ENCODE results near the gene CNTROB. TPM values are rescaled to one million over a fixed set of nuclear protein-coding genes. Genes with fewer than 3 reads are reported as not detected.
"Not testable (repeated sequence)": the region's sequence is repeated elsewhere in the genome, so short reads cannot be mapped to it uniquely, and the experiment has no call there.

Gene CNTROB
- total RNA-seq, 1 donor from 2014 or later: 10.8 TPM

- DNase-seq (ENCODE audit: low spot score): no peak
Measured at GRCh38 chr17:7940743-7941142, 8.7 kb downstream of the CNTROB start.

- DNase-seq (ENCODE audit: low spot score): no peak
Measured at GRCh38 chr17:7943291-7943690, 11.3 kb downstream of the CNTROB start.

- no peak for DNase-seq (ENCODE audit: low spot score)
Measured at GRCh38 chr17:7944326-7944725, 12.3 kb downstream of the CNTROB start.

- DNase-seq (ENCODE audit: low spot score): no peak
Measured at GRCh38 chr17:7945651-7946050, 13.6 kb downstream of the CNTROB start.

GRCh38 chr17:7946441-7946840 is 14.4 kb downstream of the CNTROB start:
- no peak for DNase-seq (ENCODE audit: low spot score)

GRCh38 chr17:7947651-7948050 is 15.6 kb downstream of the CNTROB start:
- DNase-seq (ENCODE audit: low spot score): no peak

- no peak for DNase-seq (ENCODE audit: low spot score)
Measured at GRCh38 chr17:7950578-7950977, 18.6 kb downstream of the CNTROB start.

GRCh38 chr17:7951143-7951792 is 19.3 kb downstream of the CNTROB start:
- DNase-seq (ENCODE audit: low spot score): no peak

GRCh38 chr17:7953266-7953665 is 21.3 kb downstream of the CNTROB start:
- not testable (repeated sequence) for DNase-seq (ENCODE audit: low spot score)

GRCh38 chr17:7955414-7956227 is 23.6 kb downstream of the CNTROB start:
- DNase-seq (ENCODE audit: low spot score): peak; percentile 72

GRCh38 chr17:7956228-7956965 is 24.4 kb downstream of the CNTROB start:
- DNase-seq (ENCODE audit: low spot score): peak; percentile 96

- DNase-seq (ENCODE audit: low spot score): no peak
Measured at GRCh38 chr17:7959503-7960253, 27.7 kb downstream of the CNTROB start.

GRCh38 chr17:7961421-7961820 is 29.4 kb downstream of the CNTROB start:
- peak; percentile 80 for DNase-seq (ENCODE audit: low spot score)

- DNase-seq (ENCODE audit: low spot score): no peak
Measured at GRCh38 chr17:7967751-7968150, 35.7 kb downstream of the CNTROB start.

- DNase-seq (ENCODE audit: low spot score): no peak
Measured at GRCh38 chr17:7969433-7969832, 37.4 kb downstream of the CNTROB start.

- no peak for DNase-seq (ENCODE audit: low spot score)
Measured at GRCh38 chr17:7971651-7972050, 39.6 kb downstream of the CNTROB start.

- no peak for DNase-seq (ENCODE audit: low spot score)
Measured at GRCh38 chr17:7972131-7972785, 40.3 kb downstream of the CNTROB start.

- DNase-seq (ENCODE audit: low spot score): no peak
Measured at GRCh38 chr17:7974638-7975131, 42.7 kb downstream of the CNTROB start.

GRCh38 chr17:7977039-7977438 is 45.0 kb downstream of the CNTROB start:
- no peak for DNase-seq (ENCODE audit: low spot score)

- no peak for DNase-seq (ENCODE audit: low spot score)
Measured at GRCh38 chr17:7977805-7978204, 45.8 kb downstream of the CNTROB start.

GRCh38 chr17:7982173-7982572 is 50.2 kb downstream of the CNTROB start:
- DNase-seq (ENCODE audit: low spot score): peak; percentile 33

Data from umbilical cord (tissue), 2 donors.